HepG2 (cell line): ENCODE measurements around the gene ZC3H4. TPM values are rescaled to one million over a fixed set of nuclear protein-coding genes. Genes with fewer than 3 reads are reported as not detected.

Experiments used
- ATRX ChIP-seq: sonication (generic); formaldehyde crosslinking; IDR thresholded peaks from 2 replicates; pipeline ENCODE4 v1.4.0; 2020; ENCODE audit warnings: missing genetic modification reagents, borderline replicate concordance
- CCDC6 ChIP-seq: sonication (generic); formaldehyde crosslinking; IDR thresholded peaks from 2 replicates; pipeline ENCODE4 v1.8.1; 2022; ENCODE audit warnings: mild to moderate bottlenecking, missing genetic modification reagents, moderate library complexity
- FIP1L1 ChIP-seq: fragments of 200-400 bp; formaldehyde crosslinking; IDR thresholded peaks from 2 replicates; pipeline ENCODE4 v1.6.1; 2018; ENCODE audit warnings: low read depth, mild to moderate bottlenecking, low read length, moderate library complexity, borderline replicate concordance; ENCODE audit not compliant: insufficient read depth
- GATAD1 ChIP-seq: IDR thresholded peaks from 2 replicates; pipeline ENCODE4 v1.6.1; 2016; ENCODE audit warnings: missing genetic modification reagents, missing compliant biosample characterization
- GATAD2A ChIP-seq: IDR thresholded peaks from 2 replicates; pipeline ENCODE4 v1.6.1; 2016
- MAZ ChIP-seq, 2 experiments: sonication (generic) in 1 of 2; formaldehyde crosslinking in 1 of 2; IDR thresholded peaks; 2 replicates each; pipeline versions ENCODE4 v1.5.0 to v1.6.1; 2012 to 2020; ENCODE audit warnings: low read depth in 2 of 2, mild to moderate bottlenecking in 2 of 2, borderline replicate concordance in 1 of 2, improper control_type of control experiment in 1 of 2, low read length in 1 of 2, missing genetic modification reagents in 1 of 2, moderate library complexity in 1 of 2
- MYPOP ChIP-seq: sonication (generic); formaldehyde crosslinking; IDR thresholded peaks from 2 replicates; pipeline ENCODE4 v1.8.1; 2023; ENCODE audit warnings: mild to moderate bottlenecking, moderate library complexity, missing genetic modification reagents
- NFAT5 ChIP-seq: sonication (generic); formaldehyde crosslinking; IDR thresholded peaks from 2 replicates; pipeline ENCODE4 v1.4.0; 2020; ENCODE audit warnings: missing genetic modification reagents
- NFYB ChIP-seq: sonication (generic); formaldehyde crosslinking; IDR thresholded peaks from 2 replicates; pipeline ENCODE4 v1.4.0; 2020; ENCODE audit warnings: missing genetic modification reagents
- POLR2AphosphoS5 ChIP-seq: IDR thresholded peaks from 2 replicates; pipeline ENCODE4 v1.6.1; 2012; ENCODE audit warnings: low read depth, low read length
- RBFOX2 ChIP-seq: fragments of 200-400 bp; formaldehyde crosslinking; IDR thresholded peaks from 2 replicates; pipeline ENCODE4 v1.6.1; 2017; ENCODE audit warnings: low read depth, mild to moderate bottlenecking, low read length
- SAFB2 ChIP-seq: sonication (generic); formaldehyde crosslinking; IDR thresholded peaks from 2 replicates; pipeline ENCODE4 v1.5.1; 2020; ENCODE audit warnings: missing genetic modification reagents, low read depth, mild to moderate bottlenecking, borderline replicate concordance
- SMARCC2 ChIP-seq: fragments of 450-650 bp; IDR thresholded peaks from 2 replicates; pipeline ENCODE4 v1.6.1; 2017; ENCODE audit warnings: antibody characterized with exemption, mild to moderate bottlenecking
- SMYD3 ChIP-seq: sonication (generic); formaldehyde crosslinking; IDR thresholded peaks from 2 replicates; pipeline ENCODE4 v1.8.1; 2023; ENCODE audit warnings: mild to moderate bottlenecking, missing genetic modification reagents
- TOPORS ChIP-seq: sonication (generic); formaldehyde crosslinking; IDR thresholded peaks from 2 replicates; pipeline ENCODE4 v1.8.0; 2023; ENCODE audit warnings: mild to moderate bottlenecking, missing genetic modification reagents
- ZFP1 ChIP-seq: IDR thresholded peaks from 2 replicates; pipeline ENCODE4 v1.6.1; 2016
- ZFP90 ChIP-seq: sonication (generic); formaldehyde crosslinking; IDR thresholded peaks from 2 replicates; pipeline ENCODE4 v1.8.0; 2022; ENCODE audit warnings: missing genetic modification reagents, mild to moderate bottlenecking, inconsistent platforms, borderline replicate concordance
- ZMYM4 ChIP-seq: sonication (generic); formaldehyde crosslinking; IDR thresholded peaks from 2 replicates; pipeline ENCODE4 v1.8.1; 2023; ENCODE audit warnings: mild to moderate bottlenecking, missing genetic modification reagents
- ZNF121 ChIP-seq: sonication (generic); formaldehyde crosslinking; IDR thresholded peaks from 2 replicates; pipeline ENCODE4 v1.5.0; 2020; ENCODE audit warnings: mild to moderate bottlenecking, missing genetic modification reagents
- ZNF501 ChIP-seq: sonication (generic); formaldehyde crosslinking; IDR thresholded peaks from 2 replicates; pipeline ENCODE4 v1.5.1; 2020; ENCODE audit warnings: mild to moderate bottlenecking, moderate library complexity, missing genetic modification reagents
- ZNF564 ChIP-seq: sonication (generic); formaldehyde crosslinking; IDR thresholded peaks from 2 replicates; pipeline ENCODE4 v1.8.1; 2023; ENCODE audit warnings: mild to moderate bottlenecking, missing genetic modification reagents
- ZNF761 ChIP-seq: sonication (generic); formaldehyde crosslinking; conservative IDR thresholded peaks from 2 replicates; pipeline ENCODE4 v1.4.0; 2020; ENCODE audit warnings: mild to moderate bottlenecking, missing genetic modification reagents
- ZSCAN30 ChIP-seq: sonication (generic); formaldehyde crosslinking; IDR thresholded peaks from 2 replicates; pipeline ENCODE4 v1.5.0; 2020; ENCODE audit warnings: mild to moderate bottlenecking, missing genetic modification reagents
- polyA plus RNA-seq, 8 experiments: library from polyadenylated mRNA; depleted of rRNA in 3 of 8; stranded (reverse) in 7 of 8; unstranded in 1 of 8; fragments of >200 nt; fragmentation: Illumina TruSeq in 4 of 8; extraction: Trizol in 4 of 8; gene quantifications; 2 replicates each; pipeline versions ENCODE4 v1.2.1 to v1.2.3, GENCODE V29; 2011 to 2016; ENCODE audit warnings: low read depth in 4 of 8, missing spikeins in 1 of 8, mixed read lengths in 1 of 8; ENCODE audit not compliant: insufficient read depth in 1 of 8
- total RNA-seq, 5 experiments: library from RNA; depleted of rRNA; stranded (reverse); fragments of >200 nt; fragmentation: Illumina TruSeq; extraction: Trizol; gene quantifications; 2 replicates each; pipeline ENCODE4 v1.2.3, GENCODE V29; 2016; ENCODE audit warnings: low read depth in 1 of 5

ZC3H4 gene
- total and polyA plus RNA-seq, 2 of the 13 experiments (the other 11 are each of a cell fraction or from before 2014, with no cell fraction given) = 1.8 to 10.7 TPM

GRCh38 chr19:47113850-47114651 lies 475 bp upstream of the ZC3H4 start (continued):
- TF ChIP-seq TOPORS (CRISPR knock-in tag) (peak; percentile 27; the same call in 1 of the 2 replicates), ZMYM4 (CRISPR knock-in tag) (no peak), GATAD2A (no peak; the same call in 1 of the 2 replicates), NFAT5 (CRISPR knock-in tag) (no peak), FIP1L1 (0 out of 2 replicates have a peak, but pooled peaks have one; percentile 14), ZNF564 (CRISPR knock-in tag) (peak; percentile 13; the same call in 1 of the 2 replicates), MYPOP (CRISPR knock-in tag) (peak; percentile 50; the same call in 1 of the 2 replicates), ZFP90 (0 out of 2 replicates have a peak, but pooled peaks have one; percentile 30), RBFOX2 (peak; percentile 72), GATAD1 (CRISPR knock-in tag) (0 out of 2 replicates have a peak, but pooled peaks have one; percentile 28), POLR2AphosphoS5 (peak; percentile 60; the same call in 1 of the 2 replicates), SMARCC2 (no peak), ZSCAN30 (0 out of 2 replicates have a peak, but pooled peaks have one; percentile 61), ZFP1 (CRISPR knock-in tag) (0 out of 2 replicates have a peak, but pooled peaks have one; percentile 46), CCDC6 (CRISPR knock-in tag) (0 out of 2 replicates have a peak, but pooled peaks have one; percentile 5), ZNF121 (CRISPR knock-in tag) (peak; percentile 90; the same call in 1 of the 2 replicates), ZNF501 (CRISPR knock-in tag) (0 out of 2 replicates have a peak, but pooled peaks have one; percentile 19), ATRX (CRISPR knock-in tag) (no peak), MAZ (IDR thresholded peaks at IDR 0.05; ENCODE audit: borderline replicate concordance, low read depth, low read length) (peak; percentile 40; the same call in 1 of the 2 replicates), MAZ (CRISPR knock-in tag; IDR thresholded peaks at IDR 0.05; ENCODE audit: low read depth) (no peak), SMYD3 (CRISPR knock-in tag) (peak; percentile 22; the same call in 1 of the 2 replicates), NFYB (CRISPR knock-in tag) (0 out of 2 replicates have a peak, but pooled peaks have one; percentile 23), ZNF761 (CRISPR knock-in tag) (0 out of 2 replicates have a peak, but pooled peaks have one; percentile 38), SAFB2 (CRISPR knock-in tag) (0 out of 2 replicates have a peak, but pooled peaks have one; percentile 17)
